Measurements from ENCODE around the gene TM9SF2.
"Not testable (repeated sequence)": the region's sequence is repeated elsewhere in the genome, so short reads cannot be mapped to it uniquely, and the experiment has no call there.

The TM9SF2 gene

DNA sequence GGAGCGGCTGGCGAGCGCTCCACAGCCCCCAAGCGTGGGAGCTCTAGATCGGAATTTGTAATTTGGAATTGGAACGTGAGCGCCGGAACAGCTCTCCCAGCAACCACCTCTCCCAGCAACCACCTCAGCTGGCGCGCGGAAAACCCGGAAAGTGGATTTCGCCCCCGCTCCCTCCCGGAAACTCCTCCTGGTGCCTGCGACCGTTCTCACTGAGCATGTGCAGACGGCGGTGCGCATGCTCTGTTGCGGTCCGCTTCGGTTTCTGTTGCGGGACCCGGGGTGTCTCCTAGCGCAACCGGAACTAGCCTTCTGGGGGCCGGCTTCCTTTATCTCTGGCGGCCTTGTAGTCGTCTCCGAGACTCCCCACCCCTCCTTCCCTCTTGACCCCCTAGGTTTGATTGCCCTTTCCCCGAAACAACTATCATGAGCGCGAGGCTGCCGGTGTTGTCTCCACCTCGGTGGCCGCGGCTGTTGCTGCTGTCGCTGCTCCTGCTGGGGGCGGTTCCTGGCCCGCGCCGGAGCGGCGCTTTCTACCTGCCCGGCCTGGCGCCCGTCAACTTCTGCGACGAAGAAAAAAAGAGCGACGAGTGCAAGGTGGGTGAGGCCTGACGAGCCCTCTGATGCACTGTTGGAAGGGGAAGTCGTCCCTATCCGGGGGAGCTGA, at the start of gene TM9SF2:
Gene TM9SF2 (plus strand): TSS at position 289 of the 664 bp plus-strand sequence. CDS start 135 bp downstream, at position 424.
- peak; percentile 96 for DNase-seq

- no peak for DNase-seq
Observed at GRCh38 chr13:99454518-99455183, 46.6 kb upstream of the TM9SF2 start.

DNA sequence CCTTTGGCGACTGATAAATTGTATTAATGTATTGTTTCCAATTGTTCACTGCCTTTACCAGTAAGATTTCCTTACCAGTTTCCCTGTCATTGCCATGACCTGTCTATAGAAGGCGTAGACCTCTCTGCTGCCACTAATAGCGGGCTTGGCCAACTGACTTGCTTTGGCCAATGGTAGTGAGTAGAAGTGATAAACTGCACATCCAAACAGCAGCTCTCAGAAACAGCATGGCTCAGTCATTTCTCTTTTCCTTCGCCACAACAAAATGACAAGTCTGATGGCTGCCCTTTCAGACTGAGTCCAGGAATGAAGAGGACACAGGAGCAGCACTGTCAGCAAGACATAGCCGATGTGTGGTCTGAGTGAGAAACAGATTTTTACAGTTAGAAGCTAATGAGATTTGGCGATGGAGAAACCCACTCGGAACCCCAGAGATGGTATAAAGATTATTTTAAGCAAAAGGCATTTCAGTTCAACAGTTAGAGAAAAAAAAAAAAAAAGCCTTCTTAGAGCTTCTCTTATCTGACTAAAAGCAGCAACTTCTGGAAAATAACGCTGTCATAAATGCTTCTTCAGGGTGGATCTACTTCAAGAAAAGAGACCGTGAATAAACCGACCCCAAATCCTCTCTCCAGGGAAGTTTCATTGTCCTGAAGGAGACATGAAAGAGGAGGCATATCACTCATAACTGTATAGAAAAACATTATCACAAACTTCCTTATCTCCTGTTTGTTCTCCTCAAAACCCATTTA, 42.0 kb upstream of the TM9SF2 start:
- no peak for DNase-seq

- not testable (repeated sequence) for DNase-seq
Observed at GRCh38 chr13:99460802-99461201, 40.5 kb upstream of the TM9SF2 start.

- DNase-seq = no peak
Observed at GRCh38 chr13:99463646-99464397, 37.5 kb upstream of the TM9SF2 start.

- DNase-seq = peak; percentile 23
Observed at GRCh38 chr13:99464441-99464949, 36.8 kb upstream of the TM9SF2 start.

DNA sequence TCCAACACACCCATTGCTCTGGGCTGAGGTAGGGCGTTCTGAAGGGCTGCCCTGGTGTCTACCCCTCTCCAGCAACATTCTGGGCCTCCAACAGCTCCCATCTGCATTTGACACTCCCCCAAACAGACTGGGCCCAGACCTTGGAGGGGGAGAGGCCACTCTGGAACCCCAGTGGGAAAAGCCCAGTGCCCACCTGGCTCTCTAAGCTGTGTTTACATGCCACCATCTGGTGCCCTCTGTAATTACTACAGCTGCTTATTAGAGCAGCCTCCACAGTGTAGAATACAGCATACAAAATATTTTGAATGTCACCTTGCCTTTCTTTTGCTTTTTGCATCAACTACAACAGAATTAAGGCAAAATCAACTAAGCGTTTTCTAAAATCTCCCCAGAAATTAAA, 35.8 kb upstream of the TM9SF2 start:
- no peak for DNase-seq

DNA sequence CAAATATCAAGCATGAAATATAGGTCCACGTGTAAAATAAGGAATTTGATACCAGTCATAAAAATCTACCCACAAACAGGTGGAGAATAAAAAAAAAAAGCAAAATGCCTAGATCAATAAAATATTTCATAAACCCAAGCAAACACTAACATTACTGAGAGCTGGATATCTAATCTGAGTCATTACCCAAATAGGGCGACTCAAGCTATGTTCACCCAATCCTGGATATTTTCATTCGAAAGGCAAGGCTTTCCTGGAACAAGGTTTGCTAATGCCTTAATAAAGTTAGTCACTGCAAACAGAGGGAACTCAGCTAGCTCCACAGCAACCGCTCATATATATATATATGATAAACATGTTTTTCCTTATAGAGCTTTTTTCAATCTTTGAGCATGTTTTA, 33.5 kb upstream of the TM9SF2 start:
- peak; percentile 39 for DNase-seq

DNA sequence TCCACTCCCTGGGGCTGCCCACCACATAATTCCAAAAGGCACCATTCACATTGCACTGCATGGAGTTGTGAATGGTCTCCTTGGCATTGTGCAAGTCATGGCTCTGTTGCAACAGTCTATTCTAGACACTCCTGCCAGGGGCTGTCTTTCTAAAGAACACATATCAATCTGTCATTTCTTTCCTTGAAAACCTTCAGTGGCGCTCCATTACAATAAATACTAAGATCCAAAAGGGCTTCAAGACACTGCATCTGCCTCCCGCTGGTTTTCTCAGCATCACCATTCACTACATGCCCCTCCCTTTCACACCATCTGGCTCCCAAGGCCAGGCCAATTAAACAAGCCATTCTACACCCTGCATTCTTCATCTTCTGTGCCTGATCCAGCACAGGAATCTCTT, 32.2 kb upstream of the TM9SF2 start:
- no peak for DNase-seq

DNA sequence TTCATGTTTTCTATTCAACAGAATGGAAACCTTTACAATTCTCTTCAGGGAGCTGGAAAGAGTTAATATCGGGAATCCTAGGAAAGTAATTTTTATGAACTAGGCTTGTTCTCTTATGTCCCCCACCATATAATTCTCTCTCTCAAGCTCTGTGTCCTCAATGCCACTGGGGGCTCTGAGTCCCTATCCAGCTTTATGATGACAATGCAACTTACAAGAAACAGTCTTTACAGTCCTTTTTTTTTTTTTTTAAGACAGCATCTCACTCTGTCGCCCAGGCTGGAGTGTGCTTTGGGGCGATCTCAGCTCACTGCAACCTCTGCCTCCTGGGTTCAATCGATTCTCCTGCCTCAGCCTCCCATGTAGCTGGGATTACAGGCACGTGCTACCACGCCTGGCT, 31.2 kb upstream of the TM9SF2 start:
- no peak for DNase-seq

- no peak for DNase-seq
Observed at GRCh38 chr13:99471221-99472121, 29.8 kb upstream of the TM9SF2 start.

GRCh38 chr13:99472122-99472440, 29.2 kb upstream of the TM9SF2 start:
- DNase-seq = no peak

GRCh38 chr13:99473515-99473914, 27.8 kb upstream of the TM9SF2 start:
- DNase-seq = no peak

GRCh38 chr13:99476648-99477047, 24.6 kb upstream of the TM9SF2 start:
- no peak for DNase-seq

DNA sequence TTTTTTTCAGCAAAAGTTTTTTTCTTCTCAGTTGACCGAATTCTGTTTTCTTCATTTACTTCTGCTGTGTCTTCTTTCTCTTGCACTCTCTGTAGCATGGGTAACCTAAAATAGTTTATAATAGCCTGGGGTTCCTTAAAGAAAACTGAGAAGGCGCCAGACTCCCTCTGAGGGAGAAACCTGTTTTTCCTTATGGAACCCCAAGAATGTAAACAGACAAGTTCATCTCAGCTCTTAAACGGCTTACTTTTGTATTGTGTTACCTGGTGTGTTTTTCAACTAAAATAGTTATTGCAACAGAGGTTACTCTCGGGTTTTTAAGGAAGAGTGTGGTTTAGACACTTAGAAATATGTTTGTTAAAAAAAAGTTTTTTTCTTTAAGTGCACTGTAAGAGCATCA, 23.8 kb upstream of the TM9SF2 start:
- no peak for DNase-seq

GRCh38 chr13:99481366-99481765, 19.9 kb upstream of the TM9SF2 start:
- no peak for DNase-seq

GRCh38 chr13:99484473-99484872, 16.8 kb upstream of the TM9SF2 start:
- DNase-seq = no peak

DNA sequence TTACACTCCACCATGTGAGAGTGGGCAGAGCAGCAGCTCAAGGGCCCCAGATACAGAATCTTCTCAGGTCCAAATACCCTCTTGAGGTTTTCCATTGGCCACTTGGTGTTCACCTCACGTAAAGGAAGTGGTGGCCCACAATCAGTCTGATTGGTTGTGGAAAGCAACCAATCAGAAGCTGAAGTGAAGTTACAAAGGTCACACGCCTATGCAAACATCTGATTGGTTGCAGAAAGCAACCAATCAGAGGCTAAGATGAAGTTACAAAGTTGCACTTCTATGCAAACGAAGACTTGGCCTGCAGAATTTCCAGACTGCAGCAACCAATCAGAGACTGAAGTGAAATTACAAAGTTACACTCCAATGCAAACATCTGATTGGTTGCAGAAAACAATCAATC, 14.3 kb upstream of the TM9SF2 start:
- no peak for DNase-seq

- DNase-seq = no peak
Observed at GRCh38 chr13:99489028-99489427, 12.2 kb upstream of the TM9SF2 start.

DNA sequence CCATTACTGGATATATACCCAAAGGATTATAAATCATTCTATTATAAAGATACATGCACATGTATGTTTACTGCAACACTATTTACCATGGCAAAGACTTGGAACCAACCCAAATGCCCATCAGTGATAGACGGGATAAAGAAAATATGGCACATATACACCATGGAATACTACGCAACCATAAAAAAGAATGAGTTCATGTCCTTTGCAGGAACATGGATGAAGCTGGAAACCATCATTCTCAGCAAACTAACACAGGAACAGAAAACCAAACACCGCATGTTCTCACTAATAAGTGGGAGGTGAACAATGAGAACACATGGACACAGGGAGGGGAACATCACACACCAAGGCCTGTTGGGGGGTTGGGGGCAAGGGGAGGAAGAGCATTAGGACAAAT, 9.5 kb upstream of the TM9SF2 start:
- DNase-seq = not testable (repeated sequence)

- DNase-seq = no peak
Observed at GRCh38 chr13:99495466-99496183, 5.6 kb upstream of the TM9SF2 start.
